Peyer's patch (tissue), 4 donors: ENCODE measurements around the gene PROCR.

Source experiments
- CTCF ChIP-seq, 6 experiments: fragments of 450-650 bp in 4 of 6; fragments of 200-600 bp in 2 of 6; sonication (generic) in 1 of 6; IDR thresholded peaks; one replicate each; pipeline ENCODE4 v1.5.1; 2017 to 2019; ENCODE audit warnings: antibody characterized with exemption in 6 of 6, mild to moderate bottlenecking in 3 of 6, moderate library complexity in 1 of 6
- POLR2A ChIP-seq, 2 donors: fragments of 450-650 bp; IDR thresholded peaks; one replicate each; pipeline ENCODE4 v1.5.1; 2017; ENCODE audit warnings: antibody characterized with exemption in 2 of 2, mild to moderate bottlenecking in 2 of 2, moderate library complexity in 2 of 2

GRCh38 chr20:35146299-35146919, 25.5 kb upstream of the PROCR start:
- TF ChIP-seq POLR2A (IDR thresholded peaks at IDR 0.05) = no peak
- peak in 1 of 6 experiments; percentile 13 for TF ChIP-seq CTCF (IDR thresholded peaks at IDR 0.05)
